GM19025 (cell line): ENCODE results near the gene CTNNA2.

ENCODE experiments used
- ATAC-seq: cut with Tn5 transposase; IDR thresholded peaks from one replicate; pipeline ENCODE4 v1.9.1; 2021; ENCODE audit warnings: mild to moderate bottlenecking, low read depth, moderate library complexity; ENCODE audit not compliant: unreplicated experiment

The CTNNA2 gene

DNA sequence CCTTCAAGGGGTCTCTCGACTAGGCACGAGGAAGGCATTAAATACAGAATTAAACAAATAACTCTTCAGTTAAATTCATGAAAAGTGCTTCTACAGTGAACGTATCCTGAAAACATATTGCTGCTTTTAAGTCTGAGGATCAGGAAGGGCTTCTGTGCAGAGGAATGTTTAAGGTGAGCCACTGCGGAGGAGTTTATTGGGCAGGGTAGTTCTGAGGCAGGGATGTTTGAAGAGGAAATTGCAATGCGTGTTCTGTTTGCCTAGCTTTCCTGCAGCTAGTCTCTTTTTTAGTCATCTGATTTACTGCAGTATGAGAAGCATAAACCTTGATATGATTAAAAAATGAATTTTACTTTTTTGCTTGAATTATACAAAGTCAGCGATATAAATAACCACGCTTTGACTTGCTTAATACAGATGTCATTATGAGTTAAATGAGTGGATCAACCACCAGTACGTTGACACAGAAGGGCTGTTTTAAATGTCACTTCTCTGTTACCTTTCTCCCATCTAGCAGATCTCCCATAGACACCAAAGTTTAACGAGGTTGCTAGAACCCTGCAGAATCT lies 98.7 kb downstream of the CTNNA2 start:
- ATAC-seq, result no peak

DNA sequence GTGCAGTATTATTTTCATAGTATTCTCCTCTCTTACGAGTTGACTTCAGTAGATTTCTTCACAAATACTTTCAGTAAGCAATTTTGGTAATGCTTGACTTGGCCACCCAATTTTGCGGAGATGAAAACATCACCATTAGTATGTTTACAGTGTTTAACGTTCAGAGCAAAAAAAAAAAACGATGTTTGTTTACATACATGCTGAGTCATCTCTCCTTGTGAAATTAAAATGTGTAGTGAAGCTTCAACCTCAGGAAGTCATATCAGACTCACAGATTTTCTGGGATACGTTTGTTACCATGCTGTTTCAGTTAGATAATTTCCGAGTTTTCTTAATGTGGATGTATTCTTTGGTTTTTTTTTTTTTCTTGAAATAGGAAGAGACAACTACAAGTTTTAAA lies 100.1 kb downstream of the CTNNA2 start:
- no peak for ATAC-seq

GRCh38 chr2:79619442-79619841 lies 106.6 kb downstream of the CTNNA2 start:
- ATAC-seq, result no peak

DNA sequence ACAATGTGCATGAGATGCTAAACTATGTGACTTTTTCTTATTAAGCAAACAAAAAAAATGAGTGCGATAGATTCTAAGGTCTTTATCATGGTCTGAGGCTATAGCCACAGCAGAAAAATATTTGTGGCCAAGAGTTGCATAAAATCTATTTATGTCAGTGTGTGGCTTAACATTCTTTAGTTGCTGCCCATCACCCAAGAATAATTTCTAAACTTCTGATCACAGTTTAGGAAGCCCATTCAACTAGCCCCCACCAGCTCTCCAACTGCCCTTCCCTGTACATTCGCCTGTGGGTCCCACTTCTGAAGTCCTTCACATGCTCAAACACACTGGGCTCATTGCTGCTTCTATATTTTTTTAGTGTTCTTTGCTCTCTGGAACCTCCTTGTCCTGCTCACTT lies 107.1 kb downstream of the CTNNA2 start:
- ATAC-seq, result no peak

DNA sequence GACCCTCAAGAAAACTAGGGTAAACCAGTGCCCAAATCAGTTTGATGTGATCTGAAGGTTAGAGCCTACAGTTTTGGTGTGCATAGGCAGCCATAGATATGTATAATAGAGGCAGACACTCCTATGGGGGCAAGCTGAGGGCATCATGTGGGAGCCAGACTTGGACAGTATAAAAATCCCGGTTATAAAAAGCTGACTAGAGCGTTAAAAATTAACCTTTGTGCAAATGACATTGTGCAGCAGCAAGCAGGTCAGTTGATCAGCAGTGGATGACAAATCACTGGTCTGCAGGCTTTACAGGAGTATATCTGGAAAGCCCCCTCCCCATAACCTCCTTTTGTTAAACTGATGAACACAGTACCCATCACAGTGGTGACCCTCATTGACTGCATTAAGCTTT lies 107.8 kb downstream of the CTNNA2 start:
- ATAC-seq, result no peak

DNA sequence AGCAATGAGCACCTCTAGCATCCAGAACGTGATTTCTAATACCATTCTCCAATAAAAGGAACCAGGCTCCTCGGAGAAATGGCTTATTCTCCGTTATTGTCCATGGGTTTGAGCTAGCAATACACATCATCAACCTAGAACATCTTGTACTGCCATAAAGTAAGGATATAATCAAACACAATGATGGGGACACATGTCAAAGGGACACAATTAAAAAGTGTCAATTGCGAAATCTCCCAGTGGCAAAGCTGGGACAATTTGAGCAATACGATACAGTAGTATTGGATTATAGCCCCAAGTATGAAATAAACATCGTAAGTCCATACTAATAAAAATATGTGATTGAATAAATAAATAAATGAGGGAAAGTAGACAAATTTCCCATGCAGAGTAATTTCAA lies 108.4 kb downstream of the CTNNA2 start:
- ATAC-seq, result no peak

- no peak for ATAC-seq
Observed at GRCh38 chr2:79621755-79622154, 108.9 kb downstream of the CTNNA2 start.

- no peak for ATAC-seq
Observed at GRCh38 chr2:79622508-79622907, 109.7 kb downstream of the CTNNA2 start.

DNA sequence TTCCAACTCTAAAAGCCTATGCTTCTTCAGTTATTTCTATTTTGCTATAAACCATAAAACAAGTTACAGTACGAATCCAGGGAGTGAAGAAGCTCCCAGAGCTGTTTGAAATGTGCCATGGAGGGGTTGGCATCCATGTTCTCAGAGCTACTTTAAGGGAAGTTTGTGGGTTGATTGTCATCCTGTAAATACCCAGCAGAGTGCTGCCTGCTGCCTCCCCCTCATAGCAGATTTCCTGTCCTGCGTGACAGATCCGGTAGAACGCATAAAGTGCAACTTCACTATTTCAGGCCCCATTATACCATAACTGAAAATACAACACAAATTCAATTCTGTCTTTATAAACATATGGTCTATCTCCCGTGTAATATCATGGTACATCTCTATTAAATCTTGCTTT lies 114.4 kb downstream of the CTNNA2 start:
- no peak for ATAC-seq

GRCh38 chr2:79630060-79630459 lies 117.2 kb downstream of the CTNNA2 start:
- ATAC-seq, result no peak

DNA sequence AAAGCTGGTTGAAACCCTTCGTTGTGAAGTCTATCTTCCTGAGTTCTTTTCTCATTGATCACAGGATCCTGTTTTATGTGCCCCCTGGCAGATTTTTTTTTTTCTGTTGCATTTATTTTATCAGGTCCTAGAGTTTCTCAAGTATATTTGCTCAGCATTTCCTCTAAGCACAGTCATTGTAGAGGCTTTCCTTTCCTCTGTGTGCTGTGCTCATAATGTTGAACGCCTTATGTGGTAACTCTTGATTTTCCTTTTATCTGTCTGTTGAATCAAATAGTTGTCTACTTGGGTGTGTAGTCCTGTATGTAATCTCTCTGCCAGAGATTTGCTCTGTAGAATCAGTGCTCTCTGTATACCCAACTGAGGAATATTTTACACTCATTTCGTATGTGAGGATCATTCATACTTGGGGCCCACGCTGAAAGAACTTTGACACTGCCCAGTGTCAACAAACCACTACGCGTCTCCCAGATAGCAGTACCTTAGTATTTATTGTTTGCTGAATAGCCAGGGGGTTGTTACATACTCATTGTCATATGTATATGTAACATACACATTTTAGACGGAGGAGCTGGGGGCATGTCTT lies 118.2 kb downstream of the CTNNA2 start:
- ATAC-seq, result no peak

GRCh38 chr2:79638410-79638809 lies 125.6 kb downstream of the CTNNA2 start:
- no peak for ATAC-seq

DNA sequence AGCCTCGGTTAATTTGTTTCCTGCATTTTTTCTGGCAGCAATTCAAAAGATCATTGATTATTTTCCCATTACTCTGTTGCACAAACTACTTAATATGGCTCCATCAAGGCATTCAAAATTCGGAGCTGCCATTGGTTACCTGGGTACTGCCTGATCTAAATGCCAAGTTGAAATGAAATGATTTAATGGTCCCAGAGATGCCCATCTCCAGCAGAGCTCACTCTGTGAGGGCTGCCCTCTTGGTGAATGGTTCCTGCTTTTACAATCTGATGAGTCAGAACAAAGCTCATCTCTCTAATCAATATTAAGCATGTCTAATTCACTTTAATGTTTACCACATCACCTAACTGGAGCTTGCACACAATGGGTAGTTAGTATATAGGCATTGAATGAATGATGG lies 126.1 kb downstream of the CTNNA2 start:
- no peak for ATAC-seq

DNA sequence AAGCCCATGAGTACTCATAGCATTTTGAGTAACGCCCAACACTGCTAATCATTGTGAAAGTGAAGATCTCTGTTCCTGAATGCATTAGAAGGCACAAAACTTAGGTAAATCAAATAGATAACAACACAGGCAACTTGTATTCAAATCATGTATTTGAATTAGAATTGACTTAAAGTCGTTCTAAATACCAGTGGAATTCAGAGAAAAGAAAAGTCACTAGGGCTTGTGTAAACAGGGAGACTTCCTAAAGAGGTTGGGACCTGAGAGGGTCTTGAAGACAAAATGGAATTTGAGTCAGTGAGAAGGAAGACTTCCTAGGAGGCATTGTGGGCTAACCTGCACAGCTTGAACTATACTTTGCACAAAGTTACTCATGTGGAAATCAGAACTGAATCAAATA lies 127.2 kb downstream of the CTNNA2 start:
- no peak for ATAC-seq

- ATAC-seq, result no peak
Observed at GRCh38 chr2:79649531-79649930, 136.7 kb downstream of the CTNNA2 start.

GRCh38 chr2:79660557-79660956 lies 147.7 kb downstream of the CTNNA2 start:
- ATAC-seq, result no peak

DNA sequence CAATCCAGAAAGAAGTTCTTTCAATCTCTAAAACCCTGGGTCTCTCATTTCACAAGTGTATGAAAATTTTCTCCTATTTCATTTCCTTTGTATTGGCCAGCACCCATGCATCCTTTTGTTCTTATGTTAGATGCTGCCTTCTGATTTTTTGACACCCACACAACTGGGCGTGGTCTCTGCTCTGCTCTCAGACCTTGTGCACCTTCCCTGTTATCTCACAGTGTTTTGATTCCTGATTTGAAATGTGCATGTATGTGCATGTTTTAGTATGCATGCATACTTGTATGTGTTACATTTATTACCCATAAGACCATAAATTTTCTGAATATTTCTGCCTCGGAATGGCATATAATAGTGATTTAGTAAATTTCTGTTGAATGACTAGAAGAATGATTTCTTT lies 152.2 kb downstream of the CTNNA2 start:
- ATAC-seq, result no peak

DNA sequence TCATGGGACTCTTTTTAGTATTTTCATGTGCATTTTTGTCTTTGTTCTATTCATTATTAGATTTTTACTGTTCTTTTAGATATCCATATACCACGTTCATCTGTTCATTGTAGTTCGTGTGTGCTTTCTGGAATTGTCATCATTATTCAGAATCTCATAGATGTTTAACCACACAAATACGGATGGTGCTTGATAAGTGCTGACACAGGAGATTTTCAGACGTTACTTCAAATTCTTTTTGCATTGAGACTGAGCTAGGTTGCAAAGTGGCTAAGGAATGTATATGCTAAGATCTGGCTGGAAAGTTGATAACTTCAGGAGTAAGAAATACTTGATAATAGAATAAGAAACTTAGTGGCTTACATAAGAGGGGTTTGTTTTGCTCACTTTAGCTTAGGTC lies 153.6 kb downstream of the CTNNA2 start:
- no peak for ATAC-seq

- ATAC-seq, result no peak
Observed at GRCh38 chr2:79669714-79670113, 156.9 kb downstream of the CTNNA2 start.

- ATAC-seq, result no peak
Observed at GRCh38 chr2:79670198-79670597, 157.3 kb downstream of the CTNNA2 start.

- no peak for ATAC-seq
Observed at GRCh38 chr2:79686884-79687283, 174.0 kb downstream of the CTNNA2 start.

- no peak for ATAC-seq
Observed at GRCh38 chr2:79695248-79695647, 182.4 kb downstream of the CTNNA2 start.

- no peak for ATAC-seq
Observed at GRCh38 chr2:79697200-79697599, 184.3 kb downstream of the CTNNA2 start.
